CD4-positive, alpha-beta memory T cell (primary cell): Measurements from ENCODE around the gene GLRX5. TPM values are rescaled to one million over a fixed set of nuclear protein-coding genes. Genes with fewer than 3 reads are reported as not detected.

Experiments
- CTCF ChIA-PET: fragments of 350-600 bp; sonication (Branson Sonifier 250); formaldehyde crosslinking; loops from one replicate; lab custom pipeline; 2021; ENCODE audit warnings: inconsistent platforms; ENCODE audit not compliant: partially characterized antibody; lab: Charles Lee
- POLR2A ChIA-PET: fragments of 350-600 bp; sonication (Branson Sonifier 250); formaldehyde crosslinking; loops from one replicate; lab custom pipeline; 2021; ENCODE audit not compliant: partially characterized antibody; lab: Charles Lee
- DNase-seq, 5 donors: peaks; one replicate each; pipeline versions ENCODE4 v3.0.0 to v3.0.0-alpha.2; 2020 to 2022; ENCODE audit warnings: mixed read lengths in 1 of 5
- H3K27ac ChIP-seq: one replicate; pipeline ENCODE4 v1.7.0; 2013; ENCODE audit warnings: low read depth, low read length
- H3K27me3 ChIP-seq: 2 replicates; pipeline ENCODE4 v1.7.0; 2013; ENCODE audit warnings: mild to moderate bottlenecking, low read length, moderate library complexity; ENCODE audit not compliant: insufficient read depth
- H3K36me3 ChIP-seq: 2 replicates; pipeline ENCODE4 v1.7.0; 2013; ENCODE audit warnings: mild to moderate bottlenecking, low read length, moderate library complexity; ENCODE audit not compliant: insufficient read depth
- H3K4me1 ChIP-seq: 2 replicates; pipeline ENCODE4 v1.7.0; 2013; ENCODE audit warnings: mild to moderate bottlenecking, low read length, moderate library complexity; ENCODE audit not compliant: insufficient read depth
- H3K4me3 ChIP-seq, 2 donors: one replicate each; pipeline ENCODE4 v1.7.0; 2013; ENCODE audit warnings: low read length in 2 of 2, mild to moderate bottlenecking in 1 of 2
- H3K9me3 ChIP-seq, 2 donors: one replicate each; pipeline ENCODE4 v1.7.0; 2013; ENCODE audit warnings: low read length in 2 of 2, control low read depth in 1 of 2; ENCODE audit not compliant: control insufficient read depth in 1 of 2
- H3K27ac Mint-ChIP-seq, 7 donors: one replicate each; pipeline ENCODE4 v1.8.0; 2020 to 2021; ENCODE audit warnings: mixed read lengths in 7 of 7, mild to moderate bottlenecking in 6 of 7, inconsistent platforms in 3 of 7, moderate library complexity in 3 of 7
- H3K27me3 Mint-ChIP-seq, 2 donors: one replicate each; pipeline ENCODE4 v1.8.0; 2020 to 2021; ENCODE audit warnings: mixed read lengths in 2 of 2
- H3K36me3 Mint-ChIP-seq, 2 donors: one replicate each; pipeline ENCODE4 v1.8.0; 2020 to 2021; ENCODE audit warnings: mixed read lengths in 2 of 2, inconsistent platforms in 1 of 2, mild to moderate bottlenecking in 1 of 2
- H3K4me1 Mint-ChIP-seq, 4 donors: one replicate each; pipeline ENCODE4 v1.8.0; 2020 to 2021; ENCODE audit warnings: mixed read lengths in 4 of 4, mild to moderate bottlenecking in 1 of 4
- H3K4me3 Mint-ChIP-seq, 8 donors: one replicate each; pipeline ENCODE4 v1.8.0; 2020 to 2021; ENCODE audit warnings: mixed read lengths in 8 of 8, mild to moderate bottlenecking in 7 of 8, moderate library complexity in 6 of 8, inconsistent platforms in 3 of 8
- H3K9me3 Mint-ChIP-seq, 8 donors: one replicate each; pipeline ENCODE4 v1.8.0; 2020 to 2021; ENCODE audit warnings: mixed read lengths in 8 of 8, mild to moderate bottlenecking in 5 of 8, inconsistent platforms in 3 of 8, moderate library complexity in 1 of 8
- intact Hi-C: fragments of 100-400 bp; cut with micrococcal nuclease; formaldehyde crosslinking; loops from one replicate; pipeline ENCODE4 v1.15.1; 2023
- polyA plus RNA-seq, 2 donors: library from polyadenylated mRNA; unstranded; fragments of 300-500 nt; fragmentation: Illumina TruSeq; gene quantifications; one replicate each; pipeline ENCODE4 v1.2.3, GENCODE V29; 2021
- total RNA-seq, 2 experiments: library from RNA; stranded (reverse); gene quantifications; one replicate each; pipeline ENCODE4 v1.2.3, GENCODE V29; 2021

Gene GLRX5
- total and polyA plus RNA-seq, 4 experiments from 2014 or later = 17.6 to 74.7 (median 39.5) TPM

DNA sequence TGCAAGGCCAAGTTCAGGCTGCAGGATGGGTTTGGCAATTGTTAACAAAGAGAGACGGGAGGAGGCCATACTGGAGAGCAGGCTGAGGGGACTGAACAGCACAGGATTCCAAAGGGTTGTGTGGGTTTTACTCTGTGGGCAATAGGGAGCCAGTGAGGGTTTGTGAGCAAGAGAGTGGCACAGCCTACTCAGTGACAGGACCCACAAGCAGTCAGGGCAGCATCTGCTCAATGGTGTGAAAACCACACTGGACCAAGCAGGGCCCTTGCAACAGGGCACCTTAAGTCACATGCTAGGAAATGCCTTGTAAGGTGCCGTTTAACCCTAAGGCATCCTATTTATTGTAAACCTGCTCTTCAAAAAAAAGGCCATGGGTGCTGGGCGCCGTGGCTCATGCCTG is 40.4 kb upstream of the GLRX5 start:
- Histone ChIP-seq H3K36me3 (no peaks in the 10 kb centered on the region), H3K4me1 (peaks cover 69% of the 10 kb centered on the region), H3K9me3 (no peaks in the 10 kb centered on the region), H3K27ac (no peak overlapping the region), H3K4me3 (no peak overlapping the region), H3K27me3 (no peaks in the 10 kb centered on the region)
- intact Hi-C loops = no loop called here
- CTCF ChIA-PET = interaction anchor here (0.8 to 3.1 kb wide), 3 partner anchors 30 to 35 kb away, joined by 3 to 12 read pairs (median 7); no protein-coding TSS in a partner anchor
- peak overlapping the region; percentile 62 to 95 (median 75) for H3K27ac Mint-ChIP-seq
- H3K27me3 Mint-ChIP-seq = no peaks in the 10 kb centered on the region
- peaks cover 35 to 81% (median 62%) of the 10 kb centered on the region in 4 donors for H3K4me1 Mint-ChIP-seq
- peaks cover 13% of the 10 kb centered on the region in 2 donors for H3K36me3 Mint-ChIP-seq
- DNase-seq = no peak
- POLR2A ChIA-PET = interaction anchor here (1.9 kb wide), 1 partner anchor 52 kb away, joined by 4 read pairs; no protein-coding TSS in a partner anchor
- H3K4me3 Mint-ChIP-seq = peak overlapping the region in 4 of 8 donors; percentile 4 to 33 (median 18)
- H3K9me3 Mint-ChIP-seq = peaks cover 0 to 2% (median 0%) of the 10 kb centered on the region in 8 donors

- Histone ChIP-seq H3K27ac (peak overlapping the region; percentile 50), H3K27me3 (no peaks in the 10 kb centered on the region), H3K4me3 (no peak overlapping the region), H3K9me3 (no peaks in the 10 kb centered on the region), H3K4me1 (peaks cover 66% of the 10 kb centered on the region), H3K36me3 (no peaks in the 10 kb centered on the region)
- Mint-ChIP-seq H3K36me3 (peaks cover 14 to 15% of the 10 kb centered on the region in 2 donors), H3K4me3 (peak overlapping the region in 7 of 8 donors; percentile 39 to 73 (median 69)), H3K4me1 (peaks cover 36 to 82% (median 64%) of the 10 kb centered on the region in 4 donors), H3K27ac (peak overlapping the region; percentile 84 to 96 (median 87)), H3K27me3 (no peaks in the 10 kb centered on the region), H3K9me3 (peaks cover 0 to 2% (median 0%) of the 10 kb centered on the region in 8 donors)
- ChIA-PET CTCF (interaction anchor here (0.8 to 2.6 kb wide), 2 partner anchors 30 to 33 kb away, joined by 3 to 9 read pairs; no protein-coding TSS in a partner anchor), POLR2A (interaction anchor here (0.7 to 2.3 kb wide), 3 partner anchors 21 to 53 kb away, joined by 4 to 14 read pairs (median 5); no protein-coding TSS in a partner anchor)
- intact Hi-C loops = no loop called here
- no peak for DNase-seq
These were observed 39.8 kb upstream of the GLRX5 start for GRCh38 chr14:95495076-95495475.

- Mint-ChIP-seq H3K36me3 (peaks cover 14 to 17% of the 10 kb centered on the region in 2 donors), H3K27me3 (no peaks in the 10 kb centered on the region), H3K4me3 (peak overlapping the region in 7 of 8 donors; percentile 39 to 73 (median 69)), H3K27ac (peak overlapping the region; percentile 84 to 96 (median 87)), H3K4me1 (peaks cover 37 to 79% (median 64%) of the 10 kb centered on the region in 4 donors), H3K9me3 (peaks cover 0 to 2% (median 0%) of the 10 kb centered on the region in 8 donors)
- POLR2A ChIA-PET = interaction anchor here (0.7 to 2.3 kb wide), 7 partner anchors 20 to 39 kb away, joined by 5 to 14 read pairs (median 10); partner anchors contain the start of genes GLRX5 and SYNE3
- intact Hi-C loops = no loop called here
- peak in 2 of 5 donors; percentile 18 to 52 for DNase-seq
- H3K36me3 ChIP-seq = no peaks in the 10 kb centered on the region
- CTCF ChIA-PET = interaction anchor here (0.8 to 2.6 kb wide), 7 partner anchors 8 to 32 kb away, joined by 3 to 9 read pairs (median 4); partner anchors contain the start of gene SYNE3
- no peaks in the 10 kb centered on the region for H3K27me3 ChIP-seq
- no peaks in the 10 kb centered on the region for H3K9me3 ChIP-seq
- H3K4me3 ChIP-seq = no peak overlapping the region
- peak overlapping the region; percentile 50 for H3K27ac ChIP-seq
- H3K4me1 ChIP-seq = peaks cover 61% of the 10 kb centered on the region
These were observed 39.3 kb upstream of the GLRX5 start for GRCh38 chr14:95495538-95496025.

DNA sequence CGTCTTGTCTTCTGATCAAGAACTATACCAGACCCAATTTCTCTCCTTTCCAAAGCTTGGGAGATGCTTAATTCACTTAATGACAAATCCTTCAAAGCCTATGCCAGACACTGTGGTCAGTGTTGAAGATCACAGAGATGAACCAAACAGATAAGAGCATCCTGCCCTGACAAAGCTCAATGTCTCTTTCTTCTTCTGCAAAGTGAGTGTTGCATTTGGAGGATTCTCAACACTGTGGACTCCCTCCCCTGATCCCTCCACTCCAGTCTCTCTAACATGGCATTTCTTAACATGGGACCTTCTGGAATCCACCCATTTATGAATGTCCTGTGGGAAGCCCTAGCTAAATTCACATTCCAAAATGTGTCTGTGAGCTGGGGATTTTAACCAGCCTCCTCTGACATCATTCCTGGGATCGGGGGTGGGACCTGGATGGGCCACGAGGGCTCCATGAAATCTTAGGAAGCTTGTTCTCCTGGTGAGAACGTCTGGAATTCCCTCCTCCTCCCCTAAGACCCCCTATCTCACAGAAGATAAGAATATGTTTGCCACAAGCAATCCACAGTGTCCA is 38.7 kb upstream of the GLRX5 start:
- H3K4me1 Mint-ChIP-seq = peaks cover 39 to 79% (median 64%) of the 10 kb centered on the region in 4 donors
- no peaks in the 10 kb centered on the region for H3K27me3 ChIP-seq
- H3K27ac ChIP-seq = peak overlapping the region; percentile 50
- no peak overlapping the region for H3K4me3 ChIP-seq
- ChIA-PET CTCF (interaction anchor here (0.7 to 2.6 kb wide), 11 partner anchors 9 to 54 kb away, joined by 3 to 9 read pairs (median 4); partner anchors contain the start of gene SYNE3), POLR2A (interaction anchor here (0.6 to 2.3 kb wide), 8 partner anchors 10 to 52 kb away, joined by 3 to 14 read pairs (median 9); partner anchors contain the start of genes GLRX5 and SYNE3)
- intact Hi-C loops = no loop called here
- H3K36me3 ChIP-seq = peaks cover 6% of the 10 kb centered on the region
- no peaks in the 10 kb centered on the region for H3K27me3 Mint-ChIP-seq
- peaks cover 0 to 2% (median 0%) of the 10 kb centered on the region in 8 donors for H3K9me3 Mint-ChIP-seq
- H3K4me3 Mint-ChIP-seq = peak overlapping the region in 6 of 8 donors; percentile 33 to 73 (median 68)
- DNase-seq = peak in 2 of 5 donors; percentile 43 to 70
- H3K27ac Mint-ChIP-seq = peak overlapping the region; percentile 84 to 96 (median 87)
- H3K36me3 Mint-ChIP-seq = peaks cover 21 to 22% of the 10 kb centered on the region in 2 donors
- peaks cover 56% of the 10 kb centered on the region for H3K4me1 ChIP-seq
- H3K9me3 ChIP-seq = no peaks in the 10 kb centered on the region

GRCh38 chr14:95496690-95497259 is 38.1 kb upstream of the GLRX5 start:
- POLR2A ChIA-PET = interaction anchor here (0.6 to 2.3 kb wide), 8 partner anchors 9 to 52 kb away, joined by 3 to 14 read pairs (median 9); partner anchors contain the start of genes GLRX5 and SYNE3
- no peak overlapping the region for H3K27ac ChIP-seq
- peak overlapping the region in 7 of 8 donors; percentile 31 to 73 (median 52) for H3K4me3 Mint-ChIP-seq

GRCh38 chr14:95497561-95498011 is 37.3 kb upstream of the GLRX5 start:
- CTCF ChIA-PET = interaction anchor here (1.1 to 2.6 kb wide), 2 partner anchors 28 to 35 kb away, joined by 3 to 9 read pairs; no protein-coding TSS in a partner anchor
- Mint-ChIP-seq H3K36me3 (peaks cover 16 to 27% of the 10 kb centered on the region in 2 donors), H3K27me3 (no peaks in the 10 kb centered on the region), H3K27ac (peak overlapping the region in 4 of 7 donors; percentile 29 to 89 (median 69)), H3K9me3 (no peaks in the 10 kb centered on the region), H3K4me3 (no peak overlapping the region), H3K4me1 (peaks cover 46 to 80% (median 69%) of the 10 kb centered on the region in 4 donors)
- Histone ChIP-seq H3K27ac (no peak overlapping the region), H3K36me3 (peaks cover 7% of the 10 kb centered on the region), H3K9me3 (no peaks in the 10 kb centered on the region), H3K4me3 (no peak overlapping the region), H3K4me1 (peaks cover 60% of the 10 kb centered on the region), H3K27me3 (no peaks in the 10 kb centered on the region)
- intact Hi-C loops = no loop called here
- DNase-seq = no peak
- POLR2A ChIA-PET = interaction anchor here (1.9 to 2.3 kb wide), 3 partner anchors 18 to 34 kb away, joined by 13 to 14 read pairs (median 14); partner anchors contain the start of gene SYNE3

More at GRCh38 chr14:95496690-95497259, 38.1 kb upstream of the GLRX5 start:
- intact Hi-C loops = no loop called here
- Histone ChIP-seq H3K4me3 (no peak overlapping the region), H3K36me3 (peaks cover 7% of the 10 kb centered on the region), H3K9me3 (no peaks in the 10 kb centered on the region), H3K4me1 (peaks cover 56% of the 10 kb centered on the region), H3K27me3 (no peaks in the 10 kb centered on the region)
- Mint-ChIP-seq H3K27ac (peak overlapping the region; percentile 84 to 96 (median 87)), H3K9me3 (peaks cover 0 to 2% (median 0%) of the 10 kb centered on the region in 8 donors), H3K4me1 (peaks cover 41 to 82% (median 65%) of the 10 kb centered on the region in 4 donors), H3K27me3 (no peaks in the 10 kb centered on the region), H3K36me3 (peaks cover 24 to 26% of the 10 kb centered on the region in 2 donors)
- no peak for DNase-seq
- CTCF ChIA-PET = interaction anchor here (0.7 to 2.6 kb wide), 12 partner anchors 9 to 55 kb away, joined by 3 to 9 read pairs (median 4); partner anchors contain the start of gene SYNE3
